HepG2 (cell line): ENCODE data around the gene MT1G.

ENCODE experiments used
- CTCF ChIP-seq: sonication (generic); formaldehyde crosslinking; IDR thresholded peaks from 2 replicates; pipeline ENCODE4 v1.5.0; 2020; ENCODE audit warnings: mild to moderate bottlenecking, missing genetic modification reagents, moderate library complexity
- SALL2 ChIP-seq: sonication (generic); formaldehyde crosslinking; IDR thresholded peaks from 2 replicates; pipeline ENCODE4 v1.8.1; 2023; ENCODE audit warnings: mild to moderate bottlenecking, missing genetic modification reagents, inconsistent platforms
- YY1 ChIP-seq: IDR thresholded peaks from 2 replicates; pipeline ENCODE4 v1.6.1; 2011; ENCODE audit warnings: low read length, low read depth, moderate library complexity, mild to moderate bottlenecking; ENCODE audit not compliant: insufficient read depth, insufficient replicate concordance
- ZBTB38 ChIP-seq: sonication (generic); formaldehyde crosslinking; IDR thresholded peaks from 2 replicates; pipeline ENCODE4 v1.5.1; 2020; ENCODE audit warnings: mild to moderate bottlenecking, missing genetic modification reagents
- ZBTB49 ChIP-seq: sonication (generic); formaldehyde crosslinking; IDR thresholded peaks from 2 replicates; pipeline ENCODE4 v1.4.0; 2020; ENCODE audit warnings: missing genetic modification reagents, borderline replicate concordance
- ZNF704 ChIP-seq: sonication (generic); formaldehyde crosslinking; IDR thresholded peaks from 2 replicates; pipeline ENCODE4 v1.8.1; 2023; ENCODE audit warnings: mild to moderate bottlenecking, inconsistent platforms, moderate library complexity, missing genetic modification reagents, borderline replicate concordance

GRCh38 chr16:56653218-56653617 lies 14.6 kb downstream of the MT1G start:
- no peak for TF ChIP-seq SALL2 (CRISPR knock-in tag)
- TF ChIP-seq CTCF (CRISPR knock-in tag): no peak
- TF ChIP-seq YY1: no peak
- no peak for TF ChIP-seq ZBTB49
- no peak for TF ChIP-seq ZNF704 (CRISPR knock-in tag)
- no peak for TF ChIP-seq ZBTB38
